Measurements from ENCODE around the gene PCNX1. TPM values are rescaled to one million over a fixed set of nuclear protein-coding genes. Genes with fewer than 3 reads are reported as not detected.

The PCNX1 gene
- total and polyA plus RNA-seq, 9 of the 15 experiments (the other 6 are each of a cell fraction or from before 2014, with no cell fraction given), result 0.30 to 4.5 (median 2.3) TPM

GRCh38 chr14:70956511-70956910 lies 49.3 kb downstream of the PCNX1 start (continued):
- TF ChIP-seq MXD1 (CRISPR knock-in tag; IDR thresholded peaks at IDR 0.05; ENCODE audit: borderline replicate concordance, poor library complexity, severe bottlenecking) (no peak), ZNF699 (CRISPR knock-in tag; IDR thresholded peaks at IDR 0.05; ENCODE audit: insufficient replicate concordance) (no peak)

- no peaks in the 10 kb centered on the region for H3K36me3 ChIP-seq (ENCODE audit: control insufficient read depth, insufficient read depth, low read length)
- no peak overlapping the region for H3K27ac ChIP-seq (ENCODE audit: extremely low read depth, low read depth, low read length)
- ChIA-PET POLR2A (no interaction called here), CTCF (ENCODE audit: low intra/inter-chr PET ratio) (no interaction called here)
- no TSS peak for BruUV-seq (replicated peaks)
- H3K27me3 ChIP-seq (ENCODE audit: control insufficient read depth in 2 of 2, insufficient read depth in 2 of 2, low read length in 2 of 2), result no peaks in the 10 kb centered on the region
- no peak overlapping the region for H3K4me3 ChIP-seq
- FAIRE-seq (no peak), ATAC-seq (no peak), DNase-seq (ENCODE audit: extremely low read depth in 1 of 4, low spot score in 3 of 4) (no peak)
- H4K20me1 ChIP-seq (replicated peaks; ENCODE audit: control insufficient read depth, insufficient read depth, low read length), result no peaks in the 10 kb centered on the region
- no peak overlapping the region for H3K9ac ChIP-seq (ENCODE audit: insufficient read depth in 1 of 2, low read depth in 2 of 2, low read length in 2 of 2)
- in situ Hi-C loops (cut with MboI) (no loop called here), intact Hi-C loops (cut with micrococcal nuclease) (loop anchor here (5.0 kb wide), 1 partner anchor 50 kb away; the partner anchor contains the start of gene PCNX1)
- no peaks in the 10 kb centered on the region for H3K4me1 ChIP-seq (replicated peaks in 1 of 2; ENCODE audit: control insufficient read depth in 2 of 2, insufficient read depth in 2 of 2, low read length in 2 of 2)
- no peaks in the 10 kb centered on the region for H3K79me2 ChIP-seq (ENCODE audit: control insufficient read depth, insufficient read depth, low read length)
- WGBS (ENCODE audit: insufficient coverage, low coverage, missing lambda C conversion rate), result 6% methylated on average over 2 of the region's 2 CpGs
- no peak overlapping the region for H3K4me2 ChIP-seq (ENCODE audit: insufficient read depth, low read length)
- H3K9me1 ChIP-seq (ENCODE audit: control insufficient read depth, insufficient read depth, low read length), result no peaks in the 10 kb centered on the region
- no peak overlapping the region for H2AFZ ChIP-seq (ENCODE audit: low read depth, low read length)
- no peaks in the 10 kb centered on the region for H3K9me3 ChIP-seq (replicated peaks; ENCODE audit: control insufficient read depth, insufficient read depth, low read depth, low read length)
- TF ChIP-seq NFRKB (IDR thresholded peaks at IDR 0.05; ENCODE audit: low read depth) (no peak), PRDM10 (IDR thresholded peaks at IDR 0.05; ENCODE audit: partially characterized antibody) (no peak), MLX (CRISPR knock-in tag; conservative IDR thresholded peaks at IDR 0.05) (no peak), ZNF79 (CRISPR knock-in tag; IDR thresholded peaks at IDR 0.05; ENCODE audit: low read depth) (no peak), NR0B1 (IDR thresholded peaks at IDR 0.05; ENCODE audit: partially characterized antibody) (no peak), ZNF23 (CRISPR knock-in tag; IDR thresholded peaks at IDR 0.05) (no peak), BRD4 (IDR thresholded peaks at IDR 0.05) (no peak), RCOR1 (IDR thresholded peaks at IDR 0.05; ENCODE audit: borderline replicate concordance in 1 of 2, low read depth in 2 of 2, low read length in 2 of 2) (no peak), HNRNPUL1 (IDR thresholded peaks at IDR 0.05; ENCODE audit: low read length) (no peak), CAMTA2 (CRISPR knock-in tag; conservative IDR thresholded peaks at IDR 0.05) (no peak), SREBF2 (CRISPR knock-in tag; IDR thresholded peaks at IDR 0.05) (no peak), E2F4 (CRISPR knock-in tag; IDR thresholded peaks at IDR 0.05; ENCODE audit: low read depth) (no peak)
Observed at GRCh38 chr14:70957710-70958109, 50.5 kb downstream of the PCNX1 start.
